GM19328 (cell line): ENCODE results near the gene KCNQ5.

ENCODE experiments used
- ATAC-seq: cut with Tn5 transposase; IDR thresholded peaks from one replicate; pipeline ENCODE4 v1.9.1; 2021; ENCODE audit warnings: mild to moderate bottlenecking, moderate library complexity; ENCODE audit not compliant: unreplicated experiment

The KCNQ5 gene

DNA sequence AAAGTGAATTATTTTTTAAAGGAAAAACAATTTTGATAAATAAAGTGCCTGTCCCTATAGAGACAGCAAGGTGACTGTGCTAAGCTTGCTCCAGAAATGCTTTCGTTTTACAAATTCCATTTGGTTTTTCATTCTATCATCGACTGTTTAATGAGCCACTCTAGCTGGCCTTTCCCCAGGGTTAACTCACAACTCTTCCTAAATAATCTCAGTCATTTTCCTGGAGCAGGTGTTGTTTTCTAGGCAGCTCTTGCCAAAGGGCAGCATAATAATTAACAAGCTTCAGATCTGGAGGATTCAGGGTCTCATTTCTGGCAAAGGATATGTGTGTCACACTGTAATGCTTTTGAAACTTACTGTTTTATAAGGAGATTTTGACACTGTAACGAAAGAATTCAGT, 419.2 kb downstream of the KCNQ5 start:
- ATAC-seq = no peak

DNA sequence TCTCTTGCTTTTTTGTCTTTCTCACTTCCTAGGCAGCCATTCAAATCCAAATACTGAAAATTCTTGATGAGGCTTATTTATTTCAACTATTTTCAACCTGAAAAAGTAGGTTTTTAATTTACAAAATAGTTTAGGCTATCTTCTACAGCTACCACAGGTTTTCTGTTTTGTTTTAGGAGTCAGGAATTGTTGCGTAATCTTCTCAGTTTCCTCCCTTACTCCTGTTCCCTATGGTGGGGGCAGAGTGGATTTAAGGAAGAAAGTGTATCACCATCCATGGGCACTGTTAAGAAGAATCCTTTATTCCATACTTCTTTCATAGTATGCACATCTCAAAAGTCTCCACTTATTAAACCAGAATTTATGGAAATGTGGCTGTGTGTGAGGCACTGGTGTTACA, 421.0 kb downstream of the KCNQ5 start:
- ATAC-seq = no peak

DNA sequence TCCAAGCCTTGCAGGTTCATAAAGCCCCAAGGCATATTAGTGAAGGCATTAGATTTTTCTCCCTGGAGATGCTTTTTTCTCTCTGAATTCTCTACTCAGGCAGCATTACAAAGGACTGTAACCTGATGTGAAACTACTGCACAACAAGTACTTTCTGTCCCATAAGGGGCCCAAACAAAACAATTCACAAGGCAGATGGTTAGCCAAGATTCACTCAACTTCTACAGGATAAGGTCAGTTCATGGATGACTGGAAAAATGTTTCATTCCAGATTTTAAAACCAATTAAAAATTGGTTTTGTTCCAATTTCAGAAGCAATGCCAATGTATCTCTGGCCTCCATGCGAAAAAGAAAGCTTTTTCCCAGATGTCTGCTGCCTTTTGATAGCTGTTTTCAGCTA, 421.6 kb downstream of the KCNQ5 start:
- no peak for ATAC-seq

DNA sequence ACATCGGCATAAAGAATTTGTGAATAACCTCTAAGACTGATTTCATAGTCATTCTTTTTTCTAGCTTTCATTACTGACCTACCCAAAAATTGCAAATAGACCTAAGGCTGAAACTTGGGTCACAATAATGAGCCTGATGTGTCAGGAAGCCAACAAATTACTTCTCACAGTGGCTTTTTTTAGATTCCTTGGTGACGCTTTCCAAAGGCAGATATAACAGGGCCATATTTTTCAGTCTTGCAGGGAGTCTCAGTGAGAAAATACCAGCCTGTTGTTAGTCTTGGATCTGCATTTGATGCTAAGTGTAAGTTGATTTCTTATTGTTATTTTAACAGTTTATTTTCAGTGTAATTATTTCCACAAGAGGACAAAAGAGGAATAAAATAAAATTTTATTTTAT, 423.7 kb downstream of the KCNQ5 start:
- no peak for ATAC-seq

DNA sequence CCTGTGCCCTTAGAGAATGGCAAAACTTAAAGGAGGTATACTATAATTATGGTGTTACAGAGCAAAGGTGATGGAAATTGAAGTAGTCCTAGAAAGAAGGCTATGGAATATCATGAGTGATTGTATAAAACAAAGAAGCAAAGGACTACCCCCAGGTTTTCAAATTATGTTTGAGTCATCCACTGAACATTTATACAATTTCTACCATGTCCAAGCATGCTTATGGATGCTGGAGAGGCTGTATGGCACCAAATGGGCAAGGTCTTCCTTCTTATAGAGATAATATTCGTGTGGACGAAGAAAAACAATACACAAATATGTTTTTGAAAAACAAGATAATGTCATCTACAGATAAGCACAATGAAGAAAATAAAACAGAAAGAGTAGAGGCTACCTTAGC, 425.9 kb downstream of the KCNQ5 start:
- ATAC-seq = no peak

DNA sequence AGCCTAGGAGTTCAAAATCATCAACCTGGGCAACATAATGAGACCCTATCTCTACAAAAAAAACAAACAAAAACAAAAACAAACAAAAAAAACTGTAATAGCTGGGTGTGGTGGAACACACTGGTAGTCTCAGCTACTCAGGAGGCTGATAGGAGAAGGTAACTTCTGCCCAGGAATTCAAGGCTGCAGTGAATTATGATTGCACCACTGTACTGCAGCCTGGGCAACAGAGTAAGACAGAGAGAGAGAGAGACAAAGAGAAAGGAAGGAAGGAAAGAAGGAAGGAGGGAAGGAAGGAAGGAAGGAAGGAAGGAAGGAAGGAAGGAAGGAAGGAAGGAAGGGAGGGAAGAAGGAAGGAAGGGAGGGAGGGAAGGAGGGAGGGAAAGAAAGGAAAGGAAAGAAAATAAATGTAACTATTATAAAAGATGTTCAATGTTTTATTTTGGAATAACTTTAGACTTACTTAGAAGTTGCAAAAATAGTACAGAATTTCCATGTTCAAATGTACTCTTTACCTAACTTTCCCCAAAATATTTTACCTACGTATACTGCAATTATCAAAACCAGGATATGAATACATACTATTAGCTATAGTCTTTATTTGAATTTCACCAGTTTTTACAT, 428.2 kb downstream of the KCNQ5 start:
- ATAC-seq = no peak

DNA sequence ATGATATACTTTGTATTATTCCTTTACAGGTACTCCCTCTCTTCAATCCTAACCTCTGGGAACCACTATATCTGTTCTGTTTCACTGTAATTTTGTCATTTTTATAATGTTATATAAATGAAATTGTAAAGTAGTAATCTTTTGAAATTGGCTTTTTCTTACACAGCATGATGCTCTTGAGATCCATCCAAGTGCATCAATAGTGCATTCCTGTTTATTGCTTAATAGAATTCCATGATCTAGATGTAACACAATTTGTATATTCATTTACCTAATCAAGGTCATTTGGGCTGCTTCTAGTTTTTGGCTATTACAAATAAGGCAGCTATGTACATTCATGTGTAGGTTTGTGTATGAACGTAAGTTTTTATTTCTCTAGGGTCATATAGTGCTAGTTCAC, 428.8 kb downstream of the KCNQ5 start:
- no peak for ATAC-seq

DNA sequence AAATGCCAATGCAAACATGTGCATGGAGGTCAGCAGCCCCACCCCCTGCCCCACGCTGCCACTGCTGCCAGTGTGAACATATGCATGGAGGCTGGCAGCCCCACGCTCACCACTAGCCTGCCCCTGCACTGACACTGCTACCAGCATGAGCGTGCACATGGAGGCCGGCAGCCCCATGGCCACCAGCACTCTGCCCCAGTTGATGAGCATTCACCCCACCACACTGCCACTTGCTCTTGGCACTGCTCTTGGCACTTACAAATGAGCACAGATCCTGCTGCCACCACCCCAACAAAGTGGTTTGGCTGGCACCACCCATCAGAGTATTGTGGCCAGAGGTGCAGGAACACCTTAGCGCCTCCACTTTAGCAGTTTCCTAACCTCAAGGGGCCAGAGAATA, 429.3 kb downstream of the KCNQ5 start:
- no peak for ATAC-seq

DNA sequence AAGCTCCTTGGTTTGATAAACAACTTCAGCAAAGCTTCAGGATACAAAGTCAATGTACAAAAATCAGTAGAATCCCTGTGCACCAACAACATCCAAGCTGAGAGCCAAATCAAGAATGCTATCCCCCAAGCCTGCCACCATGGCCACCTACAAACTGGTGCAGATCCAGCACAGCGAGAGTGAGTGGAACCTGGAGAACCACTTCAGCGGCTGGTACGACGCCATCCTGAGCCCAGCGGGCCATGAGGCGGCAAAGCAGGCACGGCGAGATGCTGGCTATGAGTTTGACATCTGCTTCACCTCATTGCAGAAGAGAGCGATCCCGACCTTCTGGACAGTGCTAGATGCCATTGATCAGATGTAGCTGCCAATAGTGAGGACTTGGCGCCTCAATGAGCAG, 433.1 kb downstream of the KCNQ5 start:
- no peak for ATAC-seq

DNA sequence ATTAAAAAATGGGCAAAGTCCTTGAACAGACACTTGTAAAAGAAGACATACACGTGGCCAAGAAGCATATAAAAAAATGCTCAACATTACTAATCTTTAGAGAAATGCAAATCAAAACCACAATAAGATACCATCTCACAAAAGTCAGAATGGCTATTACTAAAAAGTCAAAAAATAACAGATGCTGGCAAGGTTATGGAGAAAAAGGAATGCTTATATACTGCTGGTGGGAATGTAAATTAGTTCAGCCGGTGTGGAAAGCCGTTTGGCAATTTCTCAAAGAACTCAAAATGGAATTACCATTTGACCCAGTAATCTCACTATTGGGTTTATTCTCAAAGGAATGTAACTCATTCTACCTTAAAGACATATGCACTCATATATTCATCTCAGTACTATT, 436.9 kb downstream of the KCNQ5 start:
- ATAC-seq = no peak

DNA sequence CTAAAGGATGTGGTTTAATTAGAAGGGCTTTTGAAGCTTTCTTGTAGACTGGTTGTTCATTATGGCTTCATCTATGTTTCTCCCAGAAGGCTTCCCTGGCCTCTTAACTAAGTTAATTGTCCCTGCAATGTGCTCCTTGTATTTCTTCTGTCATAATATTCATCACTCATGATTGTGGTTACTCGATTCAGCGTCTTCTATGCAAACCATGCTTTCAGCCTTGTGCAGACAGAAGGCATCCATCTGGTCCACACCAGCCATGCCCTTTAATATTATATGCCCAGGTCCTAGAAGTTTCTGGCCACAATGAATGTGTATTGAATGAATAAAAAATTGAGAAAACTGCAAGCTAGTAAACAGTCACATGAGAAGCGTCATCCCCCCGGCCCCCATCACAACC, 440.3 kb downstream of the KCNQ5 start:
- no peak for ATAC-seq

DNA sequence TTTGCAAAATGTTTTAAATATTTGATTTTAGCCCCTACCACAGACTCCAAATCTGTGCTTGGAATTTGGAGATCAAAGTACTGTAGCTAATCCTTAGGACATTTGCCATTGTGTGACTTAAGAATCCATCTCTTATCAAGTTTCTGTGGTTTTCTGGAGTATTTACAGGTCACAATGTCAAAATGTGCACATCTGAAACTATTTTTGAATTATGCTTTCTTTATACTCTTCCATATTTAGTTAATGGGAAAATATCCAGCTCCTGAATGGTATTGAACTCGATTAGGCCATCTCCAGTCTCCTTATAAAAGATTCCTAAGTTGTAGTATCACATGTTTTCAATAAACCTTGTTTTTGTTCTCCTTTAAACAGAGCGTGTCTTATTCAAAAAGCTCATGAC, 441.0 kb downstream of the KCNQ5 start:
- ATAC-seq = no peak

DNA sequence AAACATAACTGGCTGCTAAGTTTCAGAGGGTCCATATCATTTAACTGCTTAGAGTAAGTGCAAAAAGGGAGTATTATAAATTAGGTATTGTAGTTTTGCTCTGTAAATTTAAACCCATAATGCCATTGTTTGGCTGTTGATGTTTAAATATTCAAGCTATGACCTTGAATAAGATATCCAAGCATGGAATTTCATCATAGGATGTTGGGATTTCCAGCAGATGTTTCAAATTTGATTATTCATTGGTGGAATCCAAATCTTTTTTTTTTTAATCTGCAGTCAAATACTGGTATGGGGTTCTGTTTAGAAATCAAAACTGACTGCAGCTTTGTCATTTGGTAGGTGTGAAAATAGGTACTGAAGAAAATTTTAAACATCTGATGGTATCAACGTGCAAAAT, 442.4 kb downstream of the KCNQ5 start:
- ATAC-seq = no peak

DNA sequence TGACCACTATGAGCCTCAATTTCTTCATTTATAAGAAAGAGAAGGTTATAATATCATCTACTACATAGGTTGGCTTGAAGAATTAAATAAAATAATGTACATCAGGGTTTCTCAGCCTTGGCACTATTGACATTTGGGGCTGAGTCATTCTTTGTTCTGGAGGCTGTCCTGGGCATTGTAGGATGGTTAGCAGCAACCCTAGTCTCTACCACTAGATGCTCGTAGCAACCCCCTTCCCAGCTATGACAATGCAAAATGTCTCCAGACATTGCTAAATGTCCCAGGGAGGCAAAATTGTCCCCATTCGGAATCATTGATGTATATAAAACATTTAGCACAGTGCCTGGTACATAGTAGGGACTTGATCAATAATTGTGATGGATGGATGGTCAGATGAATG, 451.4 kb downstream of the KCNQ5 start:
- no peak for ATAC-seq

DNA sequence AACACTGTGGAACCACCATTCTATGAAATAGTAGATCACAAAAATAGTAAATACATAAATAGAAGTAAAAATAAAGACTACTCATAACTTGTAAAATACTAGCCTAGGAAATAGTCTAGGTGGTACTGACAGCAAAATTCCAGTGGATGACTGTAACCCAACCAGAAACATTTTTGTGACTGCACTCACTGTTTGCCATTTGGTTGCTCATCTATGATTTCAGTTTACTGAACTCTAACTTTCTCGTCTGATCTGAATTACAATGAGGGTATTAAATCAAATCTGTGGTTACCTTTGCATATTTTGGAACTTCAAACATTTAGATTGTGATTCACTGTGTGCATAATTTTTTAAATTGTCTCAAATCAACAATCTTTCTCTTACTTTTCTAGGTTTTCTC, 452.3 kb downstream of the KCNQ5 start:
- no peak for ATAC-seq

DNA sequence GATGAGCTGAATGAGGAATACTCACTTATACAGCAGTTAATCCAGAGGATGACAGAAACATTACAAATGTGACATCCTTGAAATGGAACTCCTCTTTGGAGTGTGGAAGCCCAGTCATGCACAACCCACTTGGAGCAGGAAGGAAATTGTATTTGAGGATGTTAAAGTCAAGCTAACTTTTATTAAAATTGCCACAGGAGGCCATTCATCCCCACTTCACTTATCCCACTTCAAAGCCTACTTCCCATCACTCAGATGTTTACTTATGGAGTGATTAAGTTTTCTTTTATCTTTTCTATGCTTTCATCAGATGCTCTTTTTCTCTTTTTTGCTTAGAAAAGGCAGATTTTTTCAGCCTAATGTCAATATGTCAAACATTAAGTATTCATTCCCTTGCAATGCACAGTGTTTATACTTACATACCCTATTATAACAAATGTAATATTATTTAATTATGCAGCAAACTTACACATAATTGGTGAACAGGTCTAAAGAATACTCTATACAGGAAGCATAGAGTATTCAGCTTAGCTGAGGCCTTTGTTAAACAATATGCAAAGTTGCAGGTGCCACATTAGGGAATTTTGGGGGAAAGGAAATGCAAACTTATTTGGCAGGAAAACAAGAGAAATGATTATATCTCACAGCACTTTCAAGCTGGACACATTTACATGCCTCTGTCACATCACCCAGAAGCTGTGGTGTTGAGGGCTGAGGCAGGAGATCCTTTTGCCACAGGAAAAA, 454.5 kb downstream of the KCNQ5 start:
- no peak for ATAC-seq

DNA sequence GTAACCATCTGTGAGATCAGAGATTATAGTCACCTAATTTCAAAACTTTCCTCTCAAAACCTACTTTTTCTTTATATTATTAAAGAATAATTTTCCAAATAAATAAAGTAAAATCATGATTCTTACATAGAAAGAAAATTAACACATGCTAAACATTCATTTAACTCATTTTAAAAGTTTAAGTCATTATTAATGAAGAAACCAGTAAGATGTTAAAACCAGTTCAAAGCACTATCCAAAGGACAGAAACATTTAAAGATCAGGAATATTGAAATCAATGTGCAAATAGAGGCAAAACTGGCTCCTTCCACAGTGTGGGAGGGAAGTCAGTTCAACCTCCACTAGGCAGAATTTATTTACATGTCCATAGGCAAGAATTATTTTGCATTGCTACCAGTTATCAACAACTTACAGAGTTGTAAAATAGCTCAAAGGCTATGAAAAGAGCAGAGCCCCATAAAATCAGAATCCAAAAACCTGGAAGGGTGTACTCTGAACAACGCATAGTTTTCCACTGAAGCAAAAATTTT, 456.5 kb downstream of the KCNQ5 start:
- ATAC-seq = no peak

DNA sequence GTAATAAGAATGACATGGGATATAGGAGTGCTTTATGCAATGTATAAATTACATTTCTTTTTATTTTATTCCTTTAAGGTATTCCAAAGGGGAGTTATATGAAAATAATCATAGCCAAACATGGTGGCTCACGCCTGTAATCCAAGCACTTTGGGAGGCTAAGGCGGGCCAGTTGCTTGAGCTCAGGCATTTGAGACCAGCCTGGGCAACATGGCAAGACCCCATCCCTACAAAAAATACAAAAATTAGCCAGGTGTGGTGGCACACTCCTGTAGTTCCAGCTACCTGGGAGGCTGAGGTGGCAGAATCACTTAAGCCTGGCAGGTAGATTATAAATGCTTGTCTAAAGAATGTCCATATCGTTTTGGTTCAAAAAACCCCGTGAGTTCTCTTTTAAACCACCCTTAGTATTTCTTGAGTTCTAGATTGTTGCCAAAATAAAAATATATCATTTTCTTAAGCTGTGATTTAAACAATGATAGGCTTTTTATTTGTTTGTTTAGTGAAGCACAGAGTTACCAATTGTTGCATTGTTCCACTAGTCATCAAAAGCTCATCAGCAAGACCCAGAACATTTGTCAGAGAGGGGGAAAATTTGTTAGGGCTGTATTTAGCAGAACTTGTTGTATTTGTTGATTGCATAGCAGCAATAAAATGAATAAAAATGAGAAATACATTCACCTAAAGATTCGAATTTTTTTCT, 457.2 kb downstream of the KCNQ5 start:
- ATAC-seq = no peak

DNA sequence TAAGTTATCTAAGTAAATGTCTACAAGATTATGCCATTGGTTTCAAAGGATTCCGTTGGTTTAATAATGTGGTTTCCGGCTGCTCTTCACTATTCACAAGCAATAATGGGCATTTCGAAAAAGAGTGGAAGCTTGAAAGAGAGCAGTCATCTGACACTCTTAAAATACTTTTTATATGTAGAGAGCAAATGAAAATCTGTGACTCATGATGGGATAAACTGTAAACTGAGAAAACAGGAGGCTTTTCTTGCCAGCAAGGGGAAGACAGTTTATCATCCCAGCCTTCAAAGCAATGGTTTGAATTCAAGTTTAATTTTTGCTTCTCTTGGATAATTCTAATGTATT, 457.7 kb downstream of the KCNQ5 start:
- no peak for ATAC-seq

DNA sequence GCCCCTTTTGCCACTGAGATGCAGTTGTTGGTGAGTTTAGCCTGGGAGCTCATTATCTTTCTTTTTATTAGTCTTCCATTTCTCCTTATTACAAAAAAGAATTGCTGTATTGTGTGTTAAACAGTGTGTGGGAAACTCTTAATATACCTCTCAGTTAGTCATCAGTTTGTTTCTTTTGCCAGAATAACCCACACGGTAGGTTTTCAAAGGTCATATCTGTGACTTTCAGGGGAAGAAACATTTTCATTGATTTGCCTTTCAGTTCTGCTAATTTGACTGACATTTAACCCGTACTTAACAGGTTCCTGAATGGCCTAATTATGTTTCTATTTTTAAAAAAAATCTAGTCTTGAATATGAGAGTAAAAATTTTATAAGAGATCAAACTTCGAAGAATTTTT, 458.1 kb downstream of the KCNQ5 start:
- ATAC-seq = no peak

DNA sequence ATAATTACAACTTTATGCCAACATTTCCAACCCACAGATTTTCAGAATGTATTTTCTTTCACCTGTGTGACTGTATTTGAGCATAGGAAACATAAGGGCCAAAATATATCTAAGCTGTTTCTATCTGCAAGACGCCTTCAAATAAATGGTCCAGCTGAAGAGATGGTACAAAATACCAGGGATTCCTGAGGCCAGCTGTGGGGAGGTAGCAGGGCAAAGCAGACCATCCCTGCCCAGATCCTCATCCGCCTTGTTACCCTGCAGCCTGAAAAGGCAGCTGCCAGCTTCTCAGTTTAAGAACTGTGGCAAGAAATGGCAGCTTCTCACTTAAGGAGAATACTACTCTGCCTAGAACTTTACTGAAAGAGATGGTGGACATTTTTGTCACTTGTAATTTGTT, 460.1 kb downstream of the KCNQ5 start:
- ATAC-seq = no peak

DNA sequence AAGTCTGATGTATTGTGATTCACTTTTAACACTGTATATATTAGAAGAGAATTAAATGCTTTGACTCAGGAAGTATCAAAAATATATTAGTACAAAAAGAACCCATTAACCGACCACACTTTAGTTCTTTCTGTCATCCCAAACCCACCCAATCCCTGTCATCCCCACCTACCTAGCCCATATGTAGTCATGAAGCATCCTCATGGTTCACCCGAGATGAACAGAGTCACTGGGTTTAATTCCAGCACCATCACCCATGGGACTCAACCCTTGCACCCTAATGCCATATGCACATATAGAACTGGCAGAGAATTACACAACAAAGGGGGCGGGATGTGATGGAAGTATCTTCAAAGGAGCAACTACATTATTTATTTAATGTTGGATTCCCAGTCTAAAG, 462.0 kb downstream of the KCNQ5 start:
- ATAC-seq = no peak
